ENCODE results near the gene MAPK6.
"Not testable (repeated sequence)": the region's sequence is repeated elsewhere in the genome, so short reads cannot be mapped to it uniquely, and the experiment has no call there.

MAPK6 gene

DNA sequence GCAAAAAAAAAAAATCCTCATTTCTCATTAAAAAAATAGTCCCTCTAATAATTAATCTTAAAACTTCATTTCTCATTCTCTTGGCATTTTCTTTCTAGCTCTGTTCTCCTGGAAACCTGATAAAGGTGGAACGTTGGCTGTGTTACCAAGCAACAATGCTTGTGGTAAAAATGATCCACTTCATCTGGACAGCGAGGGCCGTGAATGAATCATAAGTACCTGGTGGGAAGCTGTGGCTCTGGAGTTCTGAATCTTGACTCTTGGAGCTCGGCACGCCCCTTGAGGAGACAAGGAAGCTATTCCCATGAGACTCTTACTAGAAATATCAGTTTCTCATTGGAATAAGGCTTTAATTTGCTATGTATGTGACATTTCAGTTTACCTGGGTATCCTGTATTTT lies 61.0 kb downstream of the MAPK6 start:
- no peaks in the 10 kb centered on the region for H3K36me3 ChIP-seq (ENCODE audit: control insufficient read depth in 2 of 2, insufficient read depth in 2 of 2, low read length in 2 of 2)
- no peaks in the 10 kb centered on the region for H3K9me3 ChIP-seq (ENCODE audit: control insufficient read depth in 2 of 2, low read length in 2 of 2)
- no peak overlapping the region for H3K27ac ChIP-seq (ENCODE audit: low read depth in 2 of 2, low read length in 2 of 2)
- H3K9ac ChIP-seq (ENCODE audit: low read depth in 1 of 2, low read length in 2 of 2) = no peak overlapping the region
- H3K27me3 ChIP-seq (ENCODE audit: control insufficient read depth in 2 of 2, insufficient read depth in 2 of 2, low read length in 2 of 2) = no peaks in the 10 kb centered on the region
- H3K4me1 ChIP-seq (ENCODE audit: control insufficient read depth in 2 of 2, insufficient read depth in 2 of 2, low read length in 2 of 2) = peaks cover 22 to 34% of the 10 kb centered on the region in 2 donors
- no peak overlapping the region for H3K4me3 ChIP-seq (ENCODE audit: low read length in 2 of 2)

DNA sequence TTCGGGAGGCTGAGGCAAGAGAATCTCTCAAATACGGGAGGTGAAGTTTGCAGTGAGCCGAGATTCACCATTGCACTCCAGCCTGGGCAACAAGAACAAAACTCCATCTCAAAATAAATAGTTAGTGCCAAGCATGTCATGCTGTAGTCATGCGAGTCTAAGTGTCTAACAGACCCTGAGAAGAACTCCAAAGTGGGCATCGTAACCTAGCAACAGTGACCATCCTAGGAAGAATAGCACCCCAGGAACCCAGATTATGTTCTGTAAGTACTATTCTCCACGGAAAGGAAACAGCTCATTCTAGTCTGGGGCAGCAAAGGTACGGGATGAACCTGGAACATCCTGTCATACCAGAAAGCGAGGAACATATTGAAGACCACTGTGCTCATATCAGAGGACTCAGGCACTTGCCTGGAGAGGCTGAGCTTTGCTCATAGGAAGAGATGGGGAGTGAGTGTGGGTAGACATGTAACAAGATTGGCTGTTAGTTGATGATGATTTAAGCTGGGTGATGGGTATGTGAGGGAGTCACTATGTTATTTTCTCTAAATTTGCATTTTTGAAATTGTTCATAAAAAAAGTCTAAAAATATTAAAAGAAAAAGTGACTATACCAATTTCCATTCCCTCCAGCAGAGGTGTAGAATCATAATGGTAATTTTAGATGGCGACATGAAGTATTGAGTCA lies 61.8 kb downstream of the MAPK6 start:
- Histone ChIP-seq H3K4me3 (ENCODE audit: low read length in 2 of 2) (no peak overlapping the region), H3K9me3 (ENCODE audit: control insufficient read depth in 2 of 2, low read length in 2 of 2) (no peaks in the 10 kb centered on the region), H3K9ac (ENCODE audit: low read depth in 1 of 2, low read length in 2 of 2) (no peak overlapping the region), H3K4me1 (ENCODE audit: control insufficient read depth in 2 of 2, insufficient read depth in 2 of 2, low read length in 2 of 2) (peaks cover 22 to 34% of the 10 kb centered on the region in 2 donors), H3K27ac (ENCODE audit: low read depth in 2 of 2, low read length in 2 of 2) (no peak overlapping the region), H3K27me3 (ENCODE audit: control insufficient read depth in 2 of 2, insufficient read depth in 2 of 2, low read length in 2 of 2) (no peaks in the 10 kb centered on the region), H3K36me3 (ENCODE audit: control insufficient read depth in 2 of 2, insufficient read depth in 2 of 2, low read length in 2 of 2) (no peaks in the 10 kb centered on the region)

DNA sequence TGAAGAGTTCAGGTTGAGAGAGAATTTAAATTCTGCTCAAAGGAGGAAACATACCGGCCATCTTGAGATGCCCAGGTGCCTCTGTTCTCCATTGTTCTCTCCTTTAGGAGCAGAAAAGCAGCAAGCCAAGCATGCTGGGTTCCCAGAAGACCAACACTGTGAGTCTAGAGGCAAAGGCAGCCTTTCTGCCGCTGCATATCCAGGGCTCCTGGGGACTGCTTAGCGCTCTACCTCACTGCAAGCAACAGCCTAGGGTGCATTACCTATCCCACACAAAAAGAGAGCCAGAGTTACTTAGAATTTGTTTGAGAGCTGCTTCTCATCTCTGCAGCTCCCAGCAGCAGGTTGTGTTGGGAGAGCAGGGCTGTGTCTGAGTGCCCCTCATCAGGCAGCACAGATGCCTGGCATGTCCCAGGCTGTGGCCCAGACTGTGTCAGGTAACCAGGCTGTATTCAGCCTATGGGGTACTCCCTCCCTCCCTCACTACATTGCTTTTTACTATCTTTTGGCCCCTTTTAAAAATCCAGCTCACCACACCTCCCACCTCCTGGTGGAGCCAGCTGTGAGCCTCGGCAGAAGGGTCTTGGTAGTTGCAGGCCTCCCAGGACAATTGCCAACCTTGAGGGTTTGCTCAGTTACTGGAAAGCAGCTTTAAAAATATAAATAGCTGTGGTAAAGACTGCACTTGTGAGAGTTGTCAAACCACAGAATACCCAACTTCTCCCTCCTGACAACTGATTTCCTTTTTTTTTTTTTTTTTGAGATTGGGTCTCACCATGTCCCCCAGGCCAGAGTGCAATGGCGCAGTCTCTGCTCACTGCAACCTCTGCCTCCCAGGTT lies 63.4 kb downstream of the MAPK6 start:
- no peak overlapping the region for H3K27ac ChIP-seq (ENCODE audit: low read depth in 2 of 2, low read length in 2 of 2)
- no peak overlapping the region for H3K4me3 ChIP-seq (ENCODE audit: low read length in 2 of 2)
- H3K9me3 ChIP-seq (ENCODE audit: control insufficient read depth in 2 of 2, low read length in 2 of 2) = peaks cover 2 to 4% of the 10 kb centered on the region in 2 donors
- H3K9ac ChIP-seq (ENCODE audit: low read depth in 1 of 2, low read length in 2 of 2) = no peak overlapping the region
- H3K4me1 ChIP-seq (ENCODE audit: control insufficient read depth in 2 of 2, insufficient read depth in 2 of 2, low read length in 2 of 2) = peaks cover 14 to 24% of the 10 kb centered on the region in 2 donors
- no peaks in the 10 kb centered on the region for H3K36me3 ChIP-seq (ENCODE audit: control insufficient read depth in 2 of 2, insufficient read depth in 2 of 2, low read length in 2 of 2)
- H3K27me3 ChIP-seq (ENCODE audit: control insufficient read depth in 2 of 2, insufficient read depth in 2 of 2, low read length in 2 of 2) = no peaks in the 10 kb centered on the region

DNA sequence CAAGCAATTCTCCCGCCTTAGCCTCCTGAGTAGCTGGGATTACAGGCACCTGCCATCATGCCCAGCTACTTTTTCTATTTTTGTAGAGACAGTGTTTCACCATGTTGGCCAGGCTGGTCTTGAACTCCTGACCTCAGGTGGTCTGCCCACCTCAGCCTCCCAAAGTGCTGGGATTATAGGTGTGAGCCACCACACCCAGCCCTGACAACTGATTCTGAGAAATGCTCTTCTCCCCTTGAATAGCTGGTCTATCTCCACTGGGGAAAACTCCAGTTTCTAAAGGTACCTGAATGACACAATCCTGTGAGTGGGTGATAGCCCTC lies 64.0 kb downstream of the MAPK6 start:
- not testable (repeated sequence) for H3K4me3 ChIP-seq (ENCODE audit: low read length in 2 of 2); H3K9ac ChIP-seq (ENCODE audit: low read depth in 1 of 2, low read length in 2 of 2); H3K27ac ChIP-seq (ENCODE audit: low read depth in 2 of 2, low read length in 2 of 2); H3K9me3 ChIP-seq (ENCODE audit: control insufficient read depth in 2 of 2, low read length in 2 of 2); H3K36me3 ChIP-seq (ENCODE audit: control insufficient read depth in 2 of 2, insufficient read depth in 2 of 2, low read length in 2 of 2); H3K27me3 ChIP-seq (ENCODE audit: control insufficient read depth in 2 of 2, insufficient read depth in 2 of 2, low read length in 2 of 2)
- H3K4me1 ChIP-seq (ENCODE audit: control insufficient read depth in 2 of 2, insufficient read depth in 2 of 2, low read length in 2 of 2) = peaks cover 14 to 22% of the 10 kb centered on the region in 2 donors

DNA sequence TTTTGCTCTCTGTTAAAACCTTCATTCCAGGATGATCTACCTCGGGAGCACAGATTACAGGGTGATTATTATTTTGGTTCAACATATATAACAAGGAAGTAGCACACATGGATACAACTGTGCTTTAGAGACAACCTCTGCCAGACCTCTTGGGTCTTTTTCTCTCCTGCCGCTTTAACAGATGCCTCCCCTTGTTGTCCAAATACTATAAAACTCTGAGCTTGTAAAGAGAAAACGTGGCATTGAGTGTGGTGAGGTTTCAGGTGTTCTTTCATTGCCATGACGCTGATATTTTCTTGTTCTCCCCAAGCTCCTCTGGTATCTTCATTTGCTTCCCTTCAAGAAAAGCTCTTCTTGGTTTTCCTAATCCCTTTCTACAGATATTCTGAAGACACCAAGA lies 64.6 kb downstream of the MAPK6 start:
- no peaks in the 10 kb centered on the region for H3K36me3 ChIP-seq (ENCODE audit: control insufficient read depth in 2 of 2, insufficient read depth in 2 of 2, low read length in 2 of 2)

DNA sequence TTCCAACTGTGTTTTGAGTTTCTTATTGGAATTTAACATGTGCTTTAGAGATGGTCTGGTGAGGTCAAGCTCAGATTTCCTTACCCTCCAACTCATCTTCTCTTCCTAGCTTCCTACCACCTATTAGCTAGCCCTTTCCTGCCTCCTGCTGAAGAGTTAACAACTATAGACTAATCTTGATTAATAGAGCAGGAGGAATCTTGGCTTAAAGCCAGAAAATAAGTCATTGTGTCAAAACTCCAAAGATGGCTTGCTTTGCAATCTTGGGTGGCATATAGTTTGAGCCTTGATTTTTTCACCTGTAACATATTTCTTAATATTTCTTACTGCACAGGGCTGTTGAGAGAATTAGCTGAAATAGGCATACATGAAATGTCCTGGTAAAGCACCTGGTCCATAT lies 66.3 kb downstream of the MAPK6 start:
- Histone ChIP-seq H3K9me3 (ENCODE audit: control insufficient read depth in 2 of 2, low read length in 2 of 2) (peaks cover 3 to 4% of the 10 kb centered on the region in 2 donors), H3K9ac (ENCODE audit: low read depth in 1 of 2, low read length in 2 of 2) (no peak overlapping the region), H3K4me3 (ENCODE audit: low read length in 2 of 2) (no peak overlapping the region), H3K27me3 (ENCODE audit: control insufficient read depth in 2 of 2, insufficient read depth in 2 of 2, low read length in 2 of 2) (no peaks in the 10 kb centered on the region), H3K36me3 (ENCODE audit: control insufficient read depth in 2 of 2, insufficient read depth in 2 of 2, low read length in 2 of 2) (no peaks in the 10 kb centered on the region), H3K4me1 (ENCODE audit: control insufficient read depth in 2 of 2, insufficient read depth in 2 of 2, low read length in 2 of 2) (peaks cover 10 to 11% of the 10 kb centered on the region in 2 donors), H3K27ac (ENCODE audit: low read depth in 2 of 2, low read length in 2 of 2) (no peak overlapping the region)

More for the DNA sequence above, 64.6 kb downstream of the MAPK6 start:
- no peaks in the 10 kb centered on the region for H3K27me3 ChIP-seq (ENCODE audit: control insufficient read depth in 2 of 2, insufficient read depth in 2 of 2, low read length in 2 of 2)
- H3K4me3 ChIP-seq (ENCODE audit: low read length in 2 of 2) = no peak overlapping the region
- peaks cover 12 to 16% of the 10 kb centered on the region in 2 donors for H3K4me1 ChIP-seq (ENCODE audit: control insufficient read depth in 2 of 2, insufficient read depth in 2 of 2, low read length in 2 of 2)
- no peak overlapping the region for H3K27ac ChIP-seq (ENCODE audit: low read depth in 2 of 2, low read length in 2 of 2)
- H3K9ac ChIP-seq (ENCODE audit: low read depth in 1 of 2, low read length in 2 of 2) = no peak overlapping the region
- peaks cover 2 to 4% of the 10 kb centered on the region in 2 donors for H3K9me3 ChIP-seq (ENCODE audit: control insufficient read depth in 2 of 2, low read length in 2 of 2)

DNA sequence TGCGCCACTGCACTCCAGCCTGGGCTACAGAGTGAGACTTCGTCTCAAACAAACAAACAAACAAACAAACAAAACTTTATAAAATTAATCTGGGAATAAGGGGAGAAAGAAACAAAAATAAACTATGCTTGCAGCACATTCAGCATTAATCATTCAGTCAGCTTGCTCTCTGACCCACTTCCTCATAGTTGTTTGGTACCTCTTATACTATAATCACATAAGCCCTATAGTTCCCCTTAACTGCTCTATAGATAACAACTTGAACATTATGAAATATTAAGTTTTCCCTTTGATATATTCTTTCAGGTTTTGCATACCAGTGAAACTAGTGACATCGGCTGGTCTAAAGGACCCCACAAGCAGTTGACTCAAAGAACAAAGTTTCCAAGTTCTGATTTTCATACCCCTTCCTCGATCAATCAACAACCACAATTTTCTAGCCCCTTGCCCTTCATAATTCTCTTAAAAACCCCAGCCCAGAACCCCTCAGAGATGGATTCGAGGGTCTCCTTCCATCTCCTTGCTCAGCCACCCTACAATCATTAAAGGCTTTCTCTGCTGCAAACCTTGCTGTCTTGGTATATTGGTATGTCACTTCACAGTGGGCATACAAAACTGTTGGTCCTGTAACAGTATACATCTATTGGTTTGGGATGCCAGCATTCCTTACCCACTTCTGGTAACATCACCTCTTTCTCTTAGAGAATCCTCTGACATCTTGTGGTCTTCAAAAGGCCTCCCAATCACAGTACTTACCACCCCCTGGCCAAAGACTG lies 67.2 kb downstream of the MAPK6 start:
- Histone ChIP-seq H3K9me3 (ENCODE audit: control insufficient read depth in 2 of 2, low read length in 2 of 2) (peaks cover 4% of the 10 kb centered on the region in 2 donors), H3K36me3 (ENCODE audit: control insufficient read depth in 2 of 2, insufficient read depth in 2 of 2, low read length in 2 of 2) (no peaks in the 10 kb centered on the region), H3K4me1 (ENCODE audit: control insufficient read depth in 2 of 2, insufficient read depth in 2 of 2, low read length in 2 of 2) (peaks cover 10 to 11% of the 10 kb centered on the region in 2 donors), H3K9ac (ENCODE audit: low read depth in 1 of 2, low read length in 2 of 2) (no peak overlapping the region), H3K4me3 (ENCODE audit: low read length in 2 of 2) (no peak overlapping the region), H3K27me3 (ENCODE audit: control insufficient read depth in 2 of 2, insufficient read depth in 2 of 2, low read length in 2 of 2) (no peaks in the 10 kb centered on the region), H3K27ac (ENCODE audit: low read depth in 2 of 2, low read length in 2 of 2) (no peak overlapping the region)

DNA sequence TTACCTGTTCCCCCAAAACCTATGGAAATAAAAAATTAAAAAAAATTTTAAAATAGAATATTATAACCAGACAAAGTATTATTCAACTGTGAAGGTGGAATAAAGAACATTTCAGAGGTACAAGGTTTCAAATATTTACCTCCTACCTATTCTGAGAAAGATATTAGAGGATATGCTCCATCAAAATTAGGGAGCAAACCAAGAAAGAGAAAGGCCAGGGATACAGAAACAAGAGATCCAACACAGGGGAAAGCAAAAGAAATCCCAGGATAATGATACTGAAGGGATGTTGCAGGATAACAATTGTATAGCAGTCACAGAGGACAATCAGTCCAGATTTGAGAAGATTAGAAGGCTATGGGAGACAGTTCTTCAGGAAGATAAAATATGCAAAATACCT lies 71.2 kb downstream of the MAPK6 start:
- no peaks in the 10 kb centered on the region for H3K27me3 ChIP-seq (ENCODE audit: control insufficient read depth in 2 of 2, insufficient read depth in 2 of 2, low read length in 2 of 2)
- H3K9me3 ChIP-seq (ENCODE audit: control insufficient read depth in 2 of 2, low read length in 2 of 2) = peaks cover 4% of the 10 kb centered on the region in 2 donors
- no peak overlapping the region for H3K9ac ChIP-seq (ENCODE audit: low read depth in 1 of 2, low read length in 2 of 2)
- peaks cover 0 to 12% of the 10 kb centered on the region in 2 donors for H3K4me1 ChIP-seq (ENCODE audit: control insufficient read depth in 2 of 2, insufficient read depth in 2 of 2, low read length in 2 of 2)
- no peaks in the 10 kb centered on the region for H3K36me3 ChIP-seq (ENCODE audit: control insufficient read depth in 2 of 2, insufficient read depth in 2 of 2, low read length in 2 of 2)
- H3K4me3 ChIP-seq (ENCODE audit: low read length in 2 of 2) = no peak overlapping the region
- no peak overlapping the region for H3K27ac ChIP-seq (ENCODE audit: low read depth in 2 of 2, low read length in 2 of 2)

DNA sequence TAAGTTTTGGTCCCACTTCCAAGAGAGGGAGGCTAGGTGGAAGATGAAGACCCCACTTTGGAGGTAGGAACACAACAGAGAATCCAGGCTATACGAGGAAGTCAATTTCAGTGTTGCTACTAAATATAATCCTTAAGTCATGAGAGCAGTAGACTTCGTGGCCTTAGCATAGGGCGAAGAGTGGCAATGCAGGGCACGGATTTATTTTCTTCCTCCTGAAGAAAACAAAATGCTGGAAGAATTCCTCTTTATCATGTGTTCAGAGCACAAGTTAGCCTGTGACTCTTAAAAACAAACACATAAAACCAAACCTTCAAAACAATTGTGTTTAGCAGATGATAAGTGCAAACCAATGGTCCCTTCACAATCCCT lies 74.1 kb downstream of the MAPK6 start:
- no peak overlapping the region for H3K4me3 ChIP-seq (ENCODE audit: low read length in 2 of 2)

More for the DNA sequence above, 74.1 kb downstream of the MAPK6 start:
- Histone ChIP-seq H3K4me1 (ENCODE audit: control insufficient read depth in 2 of 2, insufficient read depth in 2 of 2, low read length in 2 of 2) (peaks cover 2 to 13% of the 10 kb centered on the region in 2 donors), H3K27ac (ENCODE audit: low read depth in 2 of 2, low read length in 2 of 2) (peak overlapping the region in 1 of 2 donors; percentile 11), H3K9ac (ENCODE audit: low read depth in 1 of 2, low read length in 2 of 2) (no peak overlapping the region), H3K9me3 (ENCODE audit: control insufficient read depth in 2 of 2, low read length in 2 of 2) (peaks cover 0 to 2% of the 10 kb centered on the region in 2 donors), H3K36me3 (ENCODE audit: control insufficient read depth in 2 of 2, insufficient read depth in 2 of 2, low read length in 2 of 2) (no peaks in the 10 kb centered on the region), H3K27me3 (ENCODE audit: control insufficient read depth in 2 of 2, insufficient read depth in 2 of 2, low read length in 2 of 2) (no peaks in the 10 kb centered on the region)

All from mucosa of rectum (tissue), 2 donors.